ENCODE results near the gene PSG5.
"Not testable (repeated sequence)": the region's sequence is repeated elsewhere in the genome, so short reads cannot be mapped to it uniquely, and the experiment has no call there.

PSG5 gene

GRCh38 chr19:43186311-43186935 is at the start of gene PSG5:
Gene PSG5 (minus strand): TSS chr19:43186536. CDS start chr19:43186405, 131 bp downstream.
- not testable (repeated sequence) for DNase-seq (ENCODE audit: low spot score)

- not testable (repeated sequence) for DNase-seq (ENCODE audit: low spot score)
Observed at GRCh38 chr19:43235686-43236085, 49.4 kb upstream of the PSG5 start.

- no peak for DNase-seq (ENCODE audit: low spot score)
Observed at GRCh38 chr19:43229315-43229714, 43.0 kb upstream of the PSG5 start.

- not testable (repeated sequence) for DNase-seq (ENCODE audit: low spot score)
Observed at GRCh38 chr19:43228730-43229129, 42.4 kb upstream of the PSG5 start.

GRCh38 chr19:43226986-43227385 is 40.6 kb upstream of the PSG5 start:
- DNase-seq (ENCODE audit: low spot score) = not testable (repeated sequence)

GRCh38 chr19:43224855-43225253 is 38.5 kb upstream of the PSG5 start:
- DNase-seq (ENCODE audit: low spot score) = no peak

- peak; percentile 13 for DNase-seq (ENCODE audit: low spot score)
Observed at GRCh38 chr19:43224201-43224854, 38.0 kb upstream of the PSG5 start.

- not testable (repeated sequence) for DNase-seq (ENCODE audit: low spot score)
Observed at GRCh38 chr19:43221891-43222290, 35.6 kb upstream of the PSG5 start.

- not testable (repeated sequence) for DNase-seq (ENCODE audit: low spot score)
Observed at GRCh38 chr19:43219136-43219535, 32.8 kb upstream of the PSG5 start.

GRCh38 chr19:43215881-43216280 is 29.5 kb upstream of the PSG5 start:
- not testable (repeated sequence) for DNase-seq (ENCODE audit: low spot score)

- DNase-seq (ENCODE audit: low spot score) = no peak
Observed at GRCh38 chr19:43207991-43208390, 21.7 kb upstream of the PSG5 start.

- not testable (repeated sequence) for DNase-seq (ENCODE audit: low spot score)
Observed at GRCh38 chr19:43207174-43207573, 20.8 kb upstream of the PSG5 start.

- DNase-seq (ENCODE audit: low spot score) = not testable (repeated sequence)
Observed at GRCh38 chr19:43205471-43206105, 19.3 kb upstream of the PSG5 start, which contains the start of gene PSG4. Gene PSG4 (minus strand): TSS chr19:43205638. CDS start chr19:43205536, 102 bp downstream.

- DNase-seq (ENCODE audit: low spot score) = not testable (repeated sequence)
Observed at GRCh38 chr19:43203611-43204010, 17.3 kb upstream of the PSG5 start.

- DNase-seq (ENCODE audit: low spot score) = not testable (repeated sequence)
Observed at GRCh38 chr19:43201891-43202290, 15.6 kb upstream of the PSG5 start.

GRCh38 chr19:43201337-43201801 is 15.0 kb upstream of the PSG5 start:
- DNase-seq (ENCODE audit: low spot score) = peak; percentile 55

GRCh38 chr19:43198686-43199419 is 12.5 kb upstream of the PSG5 start:
- DNase-seq (ENCODE audit: low spot score) = not testable (repeated sequence)

- not testable (repeated sequence) for DNase-seq (ENCODE audit: low spot score)
Observed at GRCh38 chr19:43197666-43198397, 11.5 kb upstream of the PSG5 start.

GRCh38 chr19:43194397-43194796 is 8.1 kb upstream of the PSG5 start:
- not testable (repeated sequence) for DNase-seq (ENCODE audit: low spot score)

GRCh38 chr19:43192381-43193155 is 6.2 kb upstream of the PSG5 start:
- not testable (repeated sequence) for DNase-seq (ENCODE audit: low spot score)

- DNase-seq (ENCODE audit: low spot score) = not testable (repeated sequence)
Observed at GRCh38 chr19:43188092-43188491, 1.8 kb upstream of the PSG5 start.

Data from AG08395 (cell line).